ENCODE data around the gene CPSF7.

- no peak for TF ChIP-seq POLR2AphosphoS5 (IDR thresholded peaks at IDR 0.05)
- TF ChIP-seq POLR2A (IDR thresholded peaks at IDR 0.05; ENCODE audit: low read depth) = no peak
- peak; percentile 88 to 97 (median 93) for TF ChIP-seq CTCF (IDR thresholded peaks at IDR 0.05)
Observed at GRCh38 chr11:61477727-61478148, 48.0 kb upstream of the CPSF7 start.
